Duodenal mucosa (tissue), 2 donors: ENCODE results near the gene PRLH.
"Not testable (repeated sequence)": the region's sequence is repeated elsewhere in the genome, so short reads cannot be mapped to it uniquely, and the experiment has no call there.

Experiments used
- H3K27ac ChIP-seq: one replicate; pipeline ENCODE4 v1.7.0; 2013; ENCODE audit warnings: low read depth, low read length
- H3K27me3 ChIP-seq, 2 donors: one replicate each; pipeline ENCODE4 v1.7.0; 2013; ENCODE audit warnings: low read length in 2 of 2, control low read depth in 1 of 2; ENCODE audit not compliant: insufficient read depth in 2 of 2, control insufficient read depth in 1 of 2
- H3K36me3 ChIP-seq, 2 donors: one replicate each; pipeline ENCODE4 v1.7.0; 2013; ENCODE audit warnings: low read length in 2 of 2, control low read depth in 1 of 2; ENCODE audit not compliant: insufficient read depth in 2 of 2, control insufficient read depth in 1 of 2
- H3K4me1 ChIP-seq, 2 donors: one replicate each; pipeline ENCODE4 v1.7.0; 2013; ENCODE audit warnings: low read length in 2 of 2, control low read depth in 1 of 2; ENCODE audit not compliant: insufficient read depth in 2 of 2, control insufficient read depth in 1 of 2
- H3K4me3 ChIP-seq, 2 donors: one replicate each; pipeline ENCODE4 v1.7.0; 2013; ENCODE audit warnings: low read length in 2 of 2, low read depth in 1 of 2
- H3K9ac ChIP-seq, 2 donors: one replicate each; pipeline ENCODE4 v1.7.0; 2013; ENCODE audit warnings: low read length in 2 of 2, low read depth in 1 of 2
- H3K9me3 ChIP-seq, 2 donors: one replicate each; pipeline ENCODE4 v1.7.0; 2013; ENCODE audit warnings: low read length in 2 of 2, control low read depth in 1 of 2; ENCODE audit not compliant: control insufficient read depth in 1 of 2

Gene PRLH

DNA sequence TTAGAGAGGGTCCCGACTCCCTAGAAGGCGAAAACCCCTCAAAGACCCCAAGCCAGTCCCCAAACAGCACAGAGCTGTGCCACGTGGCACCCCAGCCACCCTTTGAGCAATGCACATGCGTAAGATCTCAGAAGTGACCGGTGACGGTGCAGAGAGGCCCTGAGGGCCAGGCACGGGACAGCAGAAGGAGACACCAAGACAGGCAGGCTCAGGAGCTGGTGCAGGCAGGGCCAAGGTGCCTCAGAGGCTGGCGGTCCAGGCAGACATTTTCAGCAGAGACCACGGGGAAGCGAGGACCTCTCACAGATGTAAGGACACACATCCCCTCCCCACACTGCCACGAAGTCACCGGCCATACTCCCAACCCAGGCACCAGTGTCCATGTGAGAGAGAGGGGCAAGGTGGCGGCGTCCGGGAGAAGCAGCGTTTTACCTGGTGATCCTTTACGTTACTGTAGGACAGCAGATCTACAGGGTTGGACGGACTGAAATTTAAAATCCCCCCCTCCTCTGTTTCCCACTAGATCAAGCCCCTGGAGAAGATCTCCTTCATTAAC is 26.1 kb downstream of the PRLH start:
- Histone ChIP-seq H3K4me3 (no peak overlapping the region), H3K9ac (no peak overlapping the region), H3K36me3 (no peaks in the 10 kb centered on the region), H3K9me3 (no peaks in the 10 kb centered on the region), H3K27me3 (no peaks in the 10 kb centered on the region), H3K27ac (no peak overlapping the region), H3K4me1 (peaks cover 9 to 22% of the 10 kb centered on the region in 2 donors)

DNA sequence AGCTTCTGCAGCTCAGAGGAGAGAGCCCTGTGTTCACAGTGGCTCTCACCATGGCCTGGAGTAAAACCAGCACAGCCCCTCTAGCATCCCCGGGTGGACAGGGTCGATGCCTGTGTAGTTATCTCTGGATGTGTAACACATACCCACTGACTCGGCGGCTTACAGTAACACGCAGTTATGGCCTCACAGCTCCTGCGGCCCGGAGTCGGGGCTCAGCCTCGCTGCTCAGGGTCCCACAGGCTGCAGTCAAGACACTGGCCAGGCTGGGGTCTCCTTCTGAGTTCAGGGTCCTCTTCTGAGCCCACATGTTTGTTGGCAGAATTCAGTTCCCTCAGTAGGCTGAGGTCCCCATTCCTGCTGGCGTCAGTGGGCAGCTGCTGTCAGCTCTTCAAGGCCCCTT is 26.7 kb downstream of the PRLH start:
- H3K9me3 ChIP-seq, result no peaks in the 10 kb centered on the region
- H3K27ac ChIP-seq, result no peak overlapping the region
- no peak overlapping the region for H3K9ac ChIP-seq
- no peaks in the 10 kb centered on the region for H3K27me3 ChIP-seq
- H3K4me1 ChIP-seq, result peaks cover 9 to 22% of the 10 kb centered on the region in 2 donors
- no peaks in the 10 kb centered on the region for H3K36me3 ChIP-seq
- H3K4me3 ChIP-seq, result no peak overlapping the region

DNA sequence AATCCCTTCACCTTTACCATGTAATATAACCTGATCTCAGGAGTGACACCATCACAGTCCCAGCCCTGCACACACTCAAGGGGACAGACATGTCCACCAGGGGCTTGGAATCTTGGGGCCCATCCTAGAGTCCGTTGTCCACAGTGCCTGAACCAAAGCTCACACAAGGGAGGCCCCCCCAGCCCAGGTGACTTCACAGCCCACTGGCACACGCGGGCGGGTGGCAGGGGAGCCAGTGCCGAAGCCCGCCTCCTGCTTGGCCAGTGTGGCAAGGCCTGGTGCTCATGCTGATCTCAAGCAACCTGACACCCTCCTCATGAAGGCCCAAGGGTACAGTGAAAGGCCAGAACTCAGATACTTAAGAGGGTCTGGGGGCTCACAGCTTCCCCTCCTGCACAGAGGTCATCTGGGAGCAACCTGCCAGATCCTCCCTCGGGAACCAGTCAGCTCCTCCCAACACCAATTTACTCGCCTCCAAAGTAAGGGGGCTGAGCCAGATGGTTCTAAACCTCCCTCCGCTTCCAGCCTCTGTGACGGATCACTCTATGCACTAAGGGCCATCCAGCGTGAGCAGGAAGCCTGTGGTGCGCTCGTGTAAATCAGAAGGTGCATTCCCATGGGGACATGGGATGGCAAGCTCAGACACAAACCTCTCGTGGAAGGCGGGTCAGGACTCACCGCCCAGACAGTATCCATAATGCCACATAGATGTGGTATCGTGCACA is 27.4 kb downstream of the PRLH start:
- H3K9me3 ChIP-seq, result no peaks in the 10 kb centered on the region
- no peaks in the 10 kb centered on the region for H3K27me3 ChIP-seq
- H3K9ac ChIP-seq, result no peak overlapping the region
- no peaks in the 10 kb centered on the region for H3K36me3 ChIP-seq
- peaks cover 9 to 22% of the 10 kb centered on the region in 2 donors for H3K4me1 ChIP-seq
- H3K27ac ChIP-seq, result no peak overlapping the region
- no peak overlapping the region for H3K4me3 ChIP-seq

DNA sequence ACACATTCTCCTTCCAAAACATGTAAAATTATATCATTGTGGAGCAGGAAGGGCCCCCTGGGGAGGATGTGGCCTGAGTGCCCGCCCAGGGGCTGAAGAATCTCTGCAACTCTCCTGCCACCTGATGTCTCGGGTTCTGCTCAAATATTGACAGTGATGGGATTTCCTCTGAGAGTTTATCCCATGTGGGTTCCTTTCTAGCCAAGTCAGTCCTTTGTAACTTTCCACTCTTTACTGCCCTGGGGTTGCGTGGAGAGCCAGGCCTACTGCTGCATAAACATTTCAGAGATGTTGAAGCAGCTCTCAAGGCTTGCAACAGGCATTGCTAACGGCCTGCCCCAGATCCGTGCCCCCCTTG is 28.1 kb downstream of the PRLH start:
- Histone ChIP-seq H3K27ac (no peak overlapping the region), H3K9me3 (no peaks in the 10 kb centered on the region), H3K9ac (no peak overlapping the region), H3K4me3 (no peak overlapping the region), H3K27me3 (no peaks in the 10 kb centered on the region), H3K4me1 (peaks cover 9 to 20% of the 10 kb centered on the region in 2 donors), H3K36me3 (no peaks in the 10 kb centered on the region)

DNA sequence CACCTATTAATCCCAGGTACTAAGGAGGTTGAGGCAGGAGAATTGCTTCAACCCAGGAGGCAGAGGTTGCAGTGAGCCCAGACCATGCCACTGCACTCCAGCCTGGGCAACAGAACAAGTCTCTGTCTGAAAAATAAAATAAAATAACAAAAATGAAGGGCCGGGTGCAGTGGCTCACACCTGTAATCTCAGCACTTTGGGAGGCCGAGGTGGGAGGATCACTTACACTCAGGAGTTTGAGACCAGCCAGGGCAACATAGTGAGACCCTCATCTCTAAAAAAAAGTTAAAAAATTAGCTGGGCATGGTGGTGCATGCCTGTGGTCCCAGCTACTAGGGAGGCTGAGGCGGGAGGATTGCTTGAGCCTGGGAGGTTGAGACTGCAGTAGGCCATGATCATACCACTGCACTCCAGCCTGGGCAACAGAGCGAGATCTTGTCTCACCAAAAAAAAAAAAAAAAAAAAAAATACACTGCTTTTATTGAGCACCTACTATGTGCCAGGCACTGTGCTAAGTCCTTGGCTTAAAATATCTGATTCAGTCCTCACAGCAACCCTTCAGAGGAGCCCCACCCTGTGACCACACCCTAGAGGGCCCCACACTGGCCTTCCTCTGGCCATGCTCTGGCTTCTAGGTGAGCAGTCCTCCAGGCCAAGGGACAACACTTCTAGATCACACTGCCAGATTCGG is 29.6 kb downstream of the PRLH start:
- not testable (repeated sequence) for H3K9ac ChIP-seq, H3K27ac ChIP-seq, H3K9me3 ChIP-seq, H3K4me3 ChIP-seq, H3K36me3 ChIP-seq, H3K27me3 ChIP-seq
- H3K4me1 ChIP-seq, result peaks cover 9 to 27% of the 10 kb centered on the region in 2 donors

DNA sequence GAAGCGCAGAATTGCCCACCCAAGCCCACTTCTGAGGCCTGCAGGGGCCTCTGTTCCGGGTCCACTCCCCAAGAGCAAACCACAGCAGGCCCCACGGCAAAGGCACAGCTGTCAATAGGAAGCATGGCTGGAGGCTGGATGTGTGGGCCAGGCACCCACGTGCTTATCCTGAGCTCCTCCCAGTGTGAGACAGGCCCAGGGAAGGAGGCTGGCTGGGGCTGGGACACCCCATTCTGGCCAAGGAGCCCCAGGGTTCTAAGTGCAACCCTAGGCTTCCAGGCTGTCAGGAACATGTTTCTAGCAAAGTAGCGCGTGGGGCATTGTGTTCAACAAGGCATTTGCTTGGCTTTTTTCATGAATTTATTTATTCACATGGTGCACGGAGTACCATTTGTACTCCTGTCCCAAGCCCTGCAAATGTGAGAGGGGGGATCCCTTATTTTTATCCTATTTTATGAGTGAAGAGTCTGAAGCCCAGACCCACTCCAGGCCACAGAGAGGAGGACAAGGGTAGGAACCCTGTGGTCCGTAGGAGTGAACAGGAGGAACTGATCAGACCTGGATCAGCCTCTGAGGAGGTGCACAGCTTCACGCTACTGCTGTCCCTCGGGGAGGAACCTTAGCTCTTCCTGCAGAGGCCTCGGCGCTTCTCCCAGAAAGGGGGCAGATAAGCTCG is 30.3 kb downstream of the PRLH start:
- Histone ChIP-seq H3K4me1 (peaks cover 9 to 23% of the 10 kb centered on the region in 2 donors), H3K9me3 (no peaks in the 10 kb centered on the region), H3K4me3 (no peak overlapping the region), H3K27ac (no peak overlapping the region), H3K27me3 (no peaks in the 10 kb centered on the region), H3K9ac (no peak overlapping the region), H3K36me3 (no peaks in the 10 kb centered on the region)

DNA sequence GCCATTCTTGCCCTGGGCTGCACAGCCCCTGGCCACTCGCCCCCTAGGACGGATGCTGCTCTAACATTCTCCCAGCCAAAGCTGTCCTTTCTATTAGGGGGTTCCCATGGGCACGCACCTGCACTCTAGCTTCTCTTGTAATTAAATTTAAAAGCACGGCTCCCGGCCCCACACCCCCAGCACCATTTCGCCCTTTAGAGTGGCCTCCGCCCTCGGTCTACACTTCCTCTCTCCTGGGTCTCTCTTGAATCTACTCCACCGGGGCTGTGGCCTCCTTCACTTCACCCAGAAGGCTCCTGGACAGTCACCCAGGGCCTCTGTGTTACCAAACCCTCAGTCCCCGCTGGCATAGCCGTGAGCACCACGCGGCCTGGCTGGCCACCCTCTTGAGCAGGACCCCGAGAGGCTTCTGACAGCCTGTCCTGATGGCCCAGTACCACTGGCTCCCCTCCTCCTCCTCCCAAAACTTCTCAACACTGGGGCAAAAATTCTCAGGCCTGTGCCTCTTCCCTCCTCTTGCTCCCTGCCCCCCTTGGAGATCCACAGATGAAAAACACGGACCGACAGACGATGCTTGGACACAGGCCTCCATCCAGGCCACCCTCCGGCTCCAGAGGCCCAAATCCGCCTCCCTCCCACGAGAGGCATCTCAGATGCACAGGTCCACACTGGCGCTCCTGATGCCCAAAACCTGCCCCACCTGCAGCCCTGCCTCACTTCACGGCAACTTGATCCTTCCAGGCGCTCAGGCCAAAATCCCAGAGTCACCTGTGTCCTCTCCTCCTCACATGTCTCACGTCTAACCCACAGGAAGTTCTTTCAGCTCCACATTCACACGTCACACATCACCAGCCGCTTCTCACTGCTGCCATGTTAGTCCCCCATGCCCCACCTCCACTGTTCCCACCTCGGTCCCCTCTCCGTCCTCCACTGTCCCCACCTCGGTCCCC is 31.1 kb downstream of the PRLH start:
- Histone ChIP-seq H3K27me3 (no peaks in the 10 kb centered on the region), H3K4me1 (peaks cover 9 to 24% of the 10 kb centered on the region in 2 donors), H3K27ac (no peak overlapping the region), H3K9ac (no peak overlapping the region), H3K9me3 (no peaks in the 10 kb centered on the region), H3K36me3 (no peaks in the 10 kb centered on the region), H3K4me3 (no peak overlapping the region)

DNA sequence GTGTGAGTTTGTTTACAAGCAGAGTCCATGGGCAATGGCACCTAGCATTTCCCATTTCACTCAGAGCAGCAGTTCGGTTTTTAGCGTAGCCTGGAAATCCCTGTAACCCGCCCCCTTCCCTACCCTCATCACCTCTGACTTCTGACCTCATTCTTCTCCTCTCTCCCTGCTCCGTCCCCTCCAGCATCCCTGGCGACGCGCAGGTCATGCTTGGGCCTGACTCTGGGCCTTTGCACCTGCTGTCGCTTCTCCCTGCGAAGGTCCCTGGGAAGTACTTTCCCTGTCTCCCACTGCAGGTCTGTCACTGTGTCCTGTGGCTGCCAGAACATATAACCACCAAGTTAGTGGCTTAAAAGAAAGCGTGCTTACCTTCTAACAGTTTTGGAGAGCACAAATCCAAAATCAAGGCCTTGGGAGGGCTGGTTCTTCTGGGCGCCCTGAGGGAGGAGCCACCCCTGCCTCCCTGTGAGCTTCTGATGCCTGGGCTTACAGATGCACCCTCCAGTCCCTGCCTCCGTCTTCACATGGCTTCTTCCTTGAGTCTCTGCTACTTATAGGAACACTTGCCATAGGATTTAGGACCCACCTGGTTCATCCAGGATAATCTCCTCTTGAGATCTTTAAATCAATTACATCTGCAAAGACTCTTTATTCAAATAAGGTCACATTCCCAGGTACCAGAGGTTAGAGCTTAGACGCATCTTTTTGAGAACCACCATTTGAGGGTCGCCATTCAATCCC is 32.3 kb downstream of the PRLH start:
- Histone ChIP-seq H3K36me3 (no peaks in the 10 kb centered on the region), H3K9me3 (no peaks in the 10 kb centered on the region), H3K4me3 (no peak overlapping the region), H3K4me1 (peaks cover 13 to 30% of the 10 kb centered on the region in 2 donors), H3K9ac (no peak overlapping the region), H3K27me3 (no peaks in the 10 kb centered on the region), H3K27ac (no peak overlapping the region)

DNA sequence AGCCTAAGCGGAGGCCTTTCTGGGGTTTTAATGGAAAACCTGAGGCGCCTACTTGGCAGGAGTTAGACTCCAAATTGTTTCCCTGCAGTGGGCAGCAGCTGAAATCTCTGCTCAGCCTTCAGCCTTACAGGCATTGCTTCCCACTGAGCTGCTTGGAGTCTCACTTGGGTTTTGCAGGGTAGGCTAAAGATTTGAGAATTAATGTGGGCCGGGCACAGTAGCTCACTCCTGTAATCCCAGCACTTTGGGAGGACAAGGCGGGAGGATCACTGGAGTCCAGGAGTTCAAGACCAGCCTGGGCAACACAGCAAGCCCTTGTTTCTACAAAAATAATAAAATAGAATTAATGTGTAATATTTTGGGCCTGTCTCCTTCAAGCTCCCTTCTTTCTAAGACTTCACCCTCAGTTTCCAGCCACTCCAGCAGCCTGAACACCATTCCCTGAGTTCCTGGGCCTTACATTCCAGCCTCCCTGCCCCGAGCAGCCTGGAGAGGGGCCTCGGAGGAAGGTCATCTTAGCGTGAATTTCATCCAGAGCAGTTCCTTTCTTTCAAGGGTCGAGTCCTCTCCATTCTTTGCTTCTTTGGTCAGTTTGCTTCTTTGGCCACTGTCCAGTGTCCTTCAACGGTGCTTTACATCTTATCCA is 33.2 kb downstream of the PRLH start:
- Histone ChIP-seq H3K9me3 (no peaks in the 10 kb centered on the region), H3K27me3 (no peaks in the 10 kb centered on the region), H3K4me3 (no peak overlapping the region), H3K4me1 (peaks cover 10 to 29% of the 10 kb centered on the region in 2 donors), H3K36me3 (no peaks in the 10 kb centered on the region), H3K9ac (no peak overlapping the region), H3K27ac (no peak overlapping the region)
